Glomerular visceral epithelial cell (primary cell): ENCODE data around the gene PIK3R4.

Experiments
- DNase-seq: peaks from one replicate; pipeline ENCODE4 v3.0.0-alpha.2; 2016; ENCODE audit errors: extremely low spot score

The PIK3R4 gene

DNA sequence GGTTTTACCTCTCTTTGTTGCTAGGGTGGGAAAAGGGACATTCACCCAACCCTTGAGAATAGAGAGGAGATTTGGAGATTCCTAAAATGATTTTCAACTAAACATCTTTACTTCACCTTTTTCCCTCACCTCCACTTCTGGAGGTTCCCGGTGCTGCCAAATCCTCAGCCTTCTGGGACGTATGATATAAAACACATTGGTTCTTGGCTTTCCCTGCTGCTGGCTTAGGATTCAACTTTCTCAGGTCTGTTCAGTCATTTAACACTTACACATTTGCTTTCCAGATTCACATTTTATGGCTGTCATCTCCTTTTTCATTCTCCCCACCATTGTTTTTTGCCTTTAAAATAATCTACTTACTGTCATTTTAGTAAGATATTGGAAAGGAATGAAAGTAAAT is 106.6 kb downstream of the PIK3R4 start:
- DNase-seq = no peak

DNA sequence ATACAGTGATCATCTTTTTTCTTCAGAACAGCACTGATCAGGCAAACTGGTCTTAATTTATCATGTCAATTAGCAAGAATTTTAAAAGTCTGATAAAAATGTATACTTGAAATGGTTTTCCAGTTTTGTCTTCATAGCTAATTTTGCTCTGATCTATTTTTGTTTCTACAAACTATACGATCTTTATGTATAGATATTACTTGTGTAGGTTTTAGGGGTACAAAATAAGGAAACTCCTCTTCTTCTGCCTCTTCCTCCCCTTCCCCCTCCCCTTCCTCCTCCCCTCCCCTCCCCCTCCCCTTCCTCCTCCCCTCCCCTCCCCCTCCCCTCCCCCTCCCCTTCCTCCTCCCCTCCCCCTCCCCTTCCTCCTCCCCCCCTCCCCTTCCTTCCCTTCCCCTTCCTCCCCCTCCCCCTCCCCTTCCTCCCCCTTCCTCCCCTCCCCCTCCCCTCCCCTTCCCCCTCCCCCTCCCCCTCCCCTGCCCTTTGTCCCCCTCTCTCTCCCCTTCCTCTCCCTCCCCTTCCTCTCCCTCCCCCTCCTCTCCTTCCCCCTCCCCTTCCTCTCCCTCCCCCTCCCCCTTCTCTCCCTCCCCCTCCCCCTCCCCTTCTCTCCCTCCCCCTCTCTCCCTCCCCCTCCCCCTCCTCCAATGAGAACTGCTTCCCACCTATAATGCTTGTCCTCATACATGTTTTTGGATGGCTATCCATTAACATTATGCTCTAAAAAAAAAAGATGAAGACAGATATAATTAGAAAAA is 110.0 kb downstream of the PIK3R4 start:
- no peak for DNase-seq

DNA sequence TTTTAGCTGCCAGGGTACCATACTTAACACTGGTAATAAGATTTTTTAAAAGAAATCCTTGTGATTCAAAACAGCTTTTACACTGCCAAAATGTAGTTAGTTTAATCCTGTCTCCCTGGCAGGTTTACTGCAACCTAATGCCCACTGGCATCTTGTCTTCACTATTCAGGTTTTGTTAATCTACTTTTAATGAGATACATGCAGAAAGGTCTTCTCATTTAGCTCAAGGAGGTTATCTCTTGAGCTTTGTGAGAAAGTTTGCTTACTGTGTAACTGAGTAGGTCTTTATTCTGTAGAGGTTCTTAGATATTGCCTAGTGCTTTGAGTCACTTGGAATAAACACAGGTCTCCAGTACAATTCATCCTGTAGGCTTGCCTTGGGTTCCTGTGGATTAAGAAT is 110.7 kb downstream of the PIK3R4 start:
- no peak for DNase-seq

DNA sequence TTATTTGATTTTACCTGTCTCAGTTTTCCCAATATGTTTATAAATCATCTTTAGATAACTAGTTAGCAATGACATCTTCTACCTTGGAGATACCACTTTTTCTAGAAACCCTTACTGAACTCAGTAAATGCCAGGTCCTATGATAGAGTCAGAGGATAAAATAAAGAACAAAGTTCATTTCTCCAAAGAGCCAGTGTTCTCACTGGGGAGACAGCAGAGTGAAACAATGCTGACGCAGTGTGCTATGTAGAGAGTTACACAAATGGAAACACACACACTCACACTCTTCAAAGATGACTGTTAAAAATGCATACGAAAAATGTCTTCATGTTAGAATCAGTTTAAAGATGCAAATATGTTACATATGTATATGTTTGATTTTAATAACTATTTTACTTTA is 111.3 kb downstream of the PIK3R4 start:
- DNase-seq = no peak
